Psoas muscle (tissue), 8 donors: ENCODE measurements around the gene INPP5K. TPM values are rescaled to one million over a fixed set of nuclear protein-coding genes. Genes with fewer than 3 reads are reported as not detected.

Experiments
- ATAC-seq, 4 donors: fragments of 200-7000 bp; cut with Tn5 transposase; one replicate each; pipeline ENCODE4 v1.9.1; 2020; ENCODE audit warnings: moderate library complexity in 3 of 4, mild to moderate bottlenecking in 2 of 4
- DNase-seq, 2 donors: peaks; one replicate each; pipeline ENCODE4 v3.0.0-alpha.2; 2020
- H3K27ac ChIP-seq: fragments of 200-600 bp; one replicate; pipeline ENCODE4 v1.8.0; 2022
- H3K27me3 ChIP-seq, 3 donors: fragments of 200-600 bp in 1 of 3; one replicate each; pipeline versions ENCODE4 v1.6.1 to v1.8.0; 2013 to 2022; ENCODE audit warnings: low read length in 2 of 3, mild to moderate bottlenecking in 2 of 3, moderate library complexity in 1 of 3; ENCODE audit not compliant: insufficient read depth in 3 of 3
- H3K36me3 ChIP-seq, 2 donors: fragments of 200-600 bp in 1 of 2; one replicate each; pipeline versions ENCODE4 v1.6.1 to v1.8.0; 2013 to 2022; ENCODE audit warnings: low read depth in 1 of 2, mild to moderate bottlenecking in 1 of 2, moderate library complexity in 1 of 2; ENCODE audit not compliant: insufficient read depth in 1 of 2
- H3K4me1 ChIP-seq: fragments of 200-600 bp; one replicate; pipeline ENCODE4 v1.8.0; 2022
- H3K4me3 ChIP-seq: fragments of 200-600 bp; one replicate; pipeline ENCODE4 v1.8.0; 2022; ENCODE audit warnings: mild to moderate bottlenecking
- H3K9me3 ChIP-seq: fragments of 200-600 bp; one replicate; pipeline ENCODE4 v1.8.0; 2022
- WGBS, 3 donors: extraction: QIAGEN DNeasy Blood & Tissue Kit; methylation state at CpG; one replicate each; pipeline versions ENCODE4 v1.1.6 to v1.1.7; 2013; 5-methylcytosine and 5-hydroxymethylcytosine counted together
- intact Hi-C, 2 donors: fragments of 100-400 bp; cut with DNase I; formaldehyde crosslinking; loops; one replicate each; pipeline versions ENCODE4 v1.11.0 to v1.14.2; 2022
- polyA plus RNA-seq, 3 donors: library from polyadenylated mRNA; stranded (reverse); fragments of 200-250 nt; gene quantifications; one replicate each; pipeline ENCODE4 v1.2.3, GENCODE V29; 2013
- total RNA-seq, 4 donors: library from RNA; stranded (reverse); fragmentation: NEBNext Ultra II Directional in 2 of 4; extraction: Animal tissue kit (Norgen Biotek cat#: 25700) in 2 of 4; gene quantifications; one replicate each; pipeline versions ENCODE4 v1.2.1 to v1.2.4, GENCODE V29; 2021 to 2023
- TF ChIP-seq, protein P1 (sequence below): fragments of 200-600 bp; IDR thresholded peaks from one replicate; pipeline ENCODE4 v1.8.0; 2022; ENCODE audit warnings: antibody characterized with exemption
- donor health status: healthy with polysubstance abuse.
- donor health status: DM: no; HTN: no; CAD: no; lungs with moderate emphysema.
- donor health status: Bipolar disorder and iron deficiency.
- donor health status: healthy.
- donor health status: DM: yes; HTN: yes; CAD: no.
- donor health status: DM: no; HTN: no; CAD: no.
- donor health status: DM: no; HTN: no; CAD: no.
- donor health status: DM: yes; HTN: yes; CAD: no.

The INPP5K gene
- total and polyA plus RNA-seq, 7 donors, result 25.6 to 45.4 (median 38.9) TPM

DNA sequence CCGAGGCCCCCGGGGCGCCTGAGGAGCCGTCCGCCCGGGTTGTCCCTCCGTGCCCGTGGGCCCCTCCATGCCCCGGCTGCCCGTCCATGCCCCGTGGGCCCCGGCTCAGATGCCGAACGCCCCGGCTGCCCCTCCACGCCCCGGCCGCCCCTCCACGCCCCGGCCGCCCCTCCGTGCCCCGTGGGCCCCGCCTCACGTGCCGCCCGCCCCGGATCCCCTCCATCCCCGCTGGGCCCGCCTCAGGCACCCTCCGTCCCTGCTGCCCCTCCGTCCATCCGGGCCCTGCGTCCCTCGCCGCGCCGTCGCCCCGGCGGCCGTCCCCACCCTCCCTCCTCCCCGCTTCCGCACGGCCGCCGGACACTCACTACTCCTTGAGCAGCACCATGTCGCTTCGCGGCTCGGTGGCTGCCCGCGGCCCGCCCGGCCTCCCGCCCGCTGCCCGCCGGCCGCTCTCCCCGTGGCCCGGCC lies 45.8 kb upstream of the INPP5K start:
- DNase-seq (peak; percentile 67 to 80), ATAC-seq (peak; percentile 21 to 41 (median 34))
- Histone ChIP-seq H3K4me1 (peaks cover 17% of the 10 kb centered on the region), H3K9me3 (no peaks in the 10 kb centered on the region), H3K27ac (peak overlapping the region; percentile 87), H3K27me3 (no peaks in the 10 kb centered on the region), H3K4me3 (peak overlapping the region; percentile 82), H3K36me3 (peaks cover 0 to 6% of the 10 kb centered on the region in 2 donors)
- 0 to 2% (median 1%) methylated on average over 14 to 62 of the region's 62 CpGs for whole genome bisulfite sequencing, 3 donors
- intact Hi-C loops, result no loop called here
- TF ChIP-seq, protein P1, sequence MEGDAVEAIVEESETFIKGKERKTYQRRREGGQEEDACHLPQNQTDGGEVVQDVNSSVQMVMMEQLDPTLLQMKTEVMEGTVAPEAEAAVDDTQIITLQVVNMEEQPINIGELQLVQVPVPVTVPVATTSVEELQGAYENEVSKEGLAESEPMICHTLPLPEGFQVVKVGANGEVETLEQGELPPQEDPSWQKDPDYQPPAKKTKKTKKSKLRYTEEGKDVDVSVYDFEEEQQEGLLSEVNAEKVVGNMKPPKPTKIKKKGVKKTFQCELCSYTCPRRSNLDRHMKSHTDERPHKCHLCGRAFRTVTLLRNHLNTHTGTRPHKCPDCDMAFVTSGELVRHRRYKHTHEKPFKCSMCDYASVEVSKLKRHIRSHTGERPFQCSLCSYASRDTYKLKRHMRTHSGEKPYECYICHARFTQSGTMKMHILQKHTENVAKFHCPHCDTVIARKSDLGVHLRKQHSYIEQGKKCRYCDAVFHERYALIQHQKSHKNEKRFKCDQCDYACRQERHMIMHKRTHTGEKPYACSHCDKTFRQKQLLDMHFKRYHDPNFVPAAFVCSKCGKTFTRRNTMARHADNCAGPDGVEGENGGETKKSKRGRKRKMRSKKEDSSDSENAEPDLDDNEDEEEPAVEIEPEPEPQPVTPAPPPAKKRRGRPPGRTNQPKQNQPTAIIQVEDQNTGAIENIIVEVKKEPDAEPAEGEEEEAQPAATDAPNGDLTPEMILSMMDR, result no peak

DNA sequence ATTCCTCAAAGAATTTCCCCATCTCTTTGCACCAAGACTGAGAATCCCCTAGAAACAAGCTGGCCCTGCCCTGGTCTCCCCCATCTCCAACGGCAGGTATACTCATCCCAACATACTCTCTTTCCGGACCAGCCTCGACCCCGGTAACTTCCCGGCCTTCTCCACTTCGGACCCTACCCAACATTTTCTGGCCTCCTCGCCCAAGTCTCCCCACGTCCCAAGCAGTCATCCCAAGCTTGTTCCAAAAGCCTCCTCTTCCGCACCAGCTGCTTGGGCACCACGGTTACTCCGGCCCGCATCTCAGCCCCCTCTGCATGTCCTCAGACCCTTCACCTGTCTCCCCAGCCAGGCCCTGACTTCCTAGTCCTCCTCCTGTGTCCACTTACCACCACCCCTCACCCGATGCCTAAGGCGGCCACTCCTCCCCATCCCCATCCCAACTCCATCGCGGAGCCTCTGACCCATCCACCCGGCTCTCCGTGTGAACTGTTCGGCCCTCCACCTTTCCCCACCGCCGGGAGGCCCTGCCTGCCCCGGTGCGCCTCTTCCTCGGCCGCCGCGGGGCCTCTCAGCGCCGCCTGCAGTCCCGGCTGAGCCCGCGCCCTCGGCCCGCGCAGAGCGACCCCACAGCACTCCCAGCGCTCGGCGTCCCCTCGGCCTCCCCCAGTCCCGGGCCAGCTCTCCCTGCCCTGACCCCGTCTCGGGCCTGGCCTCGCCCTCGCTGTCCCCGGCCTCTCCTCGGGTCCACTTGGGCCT lies 45.2 kb upstream of the INPP5K start:
- WGBS, 3 donors, result 5 to 6% (median 5%) methylated on average over 44 to 47 of the region's 47 CpGs
- intact Hi-C loops, result no loop called here
- Histone ChIP-seq H3K27ac (peak overlapping the region; percentile 87), H3K36me3 (peaks cover 0 to 12% of the 10 kb centered on the region in 2 donors), H3K4me3 (peak overlapping the region; percentile 82), H3K4me1 (peaks cover 17% of the 10 kb centered on the region), H3K27me3 (no peaks in the 10 kb centered on the region), H3K9me3 (no peaks in the 10 kb centered on the region)
- TF ChIP-seq, protein P1, result no peak
- DNase-seq (peak; percentile 37 to 64), ATAC-seq (peak; percentile 45 to 65 (median 55))

DNA sequence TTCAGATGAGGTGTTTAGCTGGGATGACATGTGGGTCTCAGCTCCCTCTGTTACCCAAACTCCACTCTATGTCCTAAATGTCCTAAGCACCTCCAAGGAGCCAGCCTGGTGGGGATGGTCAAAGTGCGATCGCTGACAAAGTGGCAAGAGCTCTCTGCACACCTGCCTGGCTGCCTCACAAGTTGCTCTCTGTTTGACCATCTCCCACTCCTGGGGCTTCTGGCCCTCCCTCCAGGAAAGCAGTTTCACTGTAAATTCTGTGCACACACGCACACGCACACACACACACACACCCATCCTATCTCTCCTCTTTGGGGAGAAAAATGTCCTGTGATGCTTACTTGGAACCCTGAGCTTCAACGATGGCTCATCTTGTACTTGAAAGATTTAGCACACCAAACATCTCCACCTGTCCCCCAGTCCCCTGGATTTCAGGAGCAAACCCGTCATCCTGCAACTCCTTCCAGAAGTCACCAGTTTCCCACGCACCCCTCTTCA lies 44.5 kb upstream of the INPP5K start:
- no peak for ATAC-seq
- Histone ChIP-seq H3K4me1 (peaks cover 17% of the 10 kb centered on the region), H3K36me3 (peaks cover 0 to 18% of the 10 kb centered on the region in 2 donors), H3K27me3 (no peaks in the 10 kb centered on the region), H3K4me3 (peak overlapping the region; percentile 82), H3K9me3 (no peaks in the 10 kb centered on the region), H3K27ac (no peak overlapping the region)
- WGBS, 3 donors, result 72 to 74% (median 72%) methylated on average over 7 of the region's 7 CpGs
- intact Hi-C loops, result no loop called here
- TF ChIP-seq, protein P1, result no peak
- no peak for DNase-seq

DNA sequence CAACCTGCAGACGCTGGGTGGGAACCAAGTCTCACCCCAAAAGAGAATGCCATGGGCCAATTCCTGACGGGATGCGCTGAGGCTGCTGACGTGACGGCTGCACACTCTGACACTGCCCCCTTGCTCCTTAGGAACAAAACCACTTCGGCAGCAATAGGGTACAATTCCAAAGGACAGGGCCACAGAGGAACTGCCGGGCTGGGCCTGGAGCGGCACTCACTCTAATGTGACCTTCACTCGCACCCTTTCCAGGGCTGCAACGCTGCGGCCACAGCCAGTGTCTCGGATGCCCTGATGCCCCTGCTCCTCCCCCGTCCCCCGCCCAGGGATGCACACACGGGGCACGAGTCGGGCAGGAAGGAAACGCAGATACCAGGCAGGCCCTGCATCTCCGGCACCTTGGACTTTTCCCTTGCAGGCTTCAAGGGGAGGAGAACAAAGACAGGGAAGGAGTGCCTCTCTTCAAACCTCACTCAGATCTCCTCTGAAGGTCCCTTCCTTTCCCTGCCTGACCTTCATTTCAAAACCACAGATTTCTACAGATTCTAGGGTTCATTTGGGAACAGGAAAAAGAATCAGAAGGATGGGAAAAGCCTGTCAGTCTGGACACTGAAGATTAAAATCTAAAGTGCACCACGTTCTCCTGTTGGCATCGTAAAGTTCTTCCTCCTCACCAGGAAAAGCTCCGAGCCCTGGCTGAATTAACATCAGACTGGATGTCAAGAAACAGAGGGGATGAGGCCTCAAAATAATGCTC lies 43.9 kb upstream of the INPP5K start:
- peaks cover 17% of the 10 kb centered on the region for H3K4me1 ChIP-seq
- peak overlapping the region; percentile 82 for H3K4me3 ChIP-seq
- ATAC-seq, result no peak

More for the DNA sequence above, 43.9 kb upstream of the INPP5K start:
- 70 to 79% (median 75%) methylated on average over 22 of the region's 22 CpGs for WGBS, 3 donors
- Histone ChIP-seq H3K27ac (no peak overlapping the region), H3K9me3 (no peaks in the 10 kb centered on the region), H3K27me3 (no peaks in the 10 kb centered on the region), H3K36me3 (peaks cover 0 to 24% of the 10 kb centered on the region in 2 donors)
- TF ChIP-seq, protein P1, result no peak
- intact Hi-C loops, result no loop called here
- DNase-seq, result peak in 1 of 2 donors; percentile 25
